ENCODE data around the gene GRAPL.
"Not testable (repeated sequence)": the region's sequence is repeated elsewhere in the genome, so short reads cannot be mapped to it uniquely, and the experiment has no call there.

The GRAPL gene

DNA sequence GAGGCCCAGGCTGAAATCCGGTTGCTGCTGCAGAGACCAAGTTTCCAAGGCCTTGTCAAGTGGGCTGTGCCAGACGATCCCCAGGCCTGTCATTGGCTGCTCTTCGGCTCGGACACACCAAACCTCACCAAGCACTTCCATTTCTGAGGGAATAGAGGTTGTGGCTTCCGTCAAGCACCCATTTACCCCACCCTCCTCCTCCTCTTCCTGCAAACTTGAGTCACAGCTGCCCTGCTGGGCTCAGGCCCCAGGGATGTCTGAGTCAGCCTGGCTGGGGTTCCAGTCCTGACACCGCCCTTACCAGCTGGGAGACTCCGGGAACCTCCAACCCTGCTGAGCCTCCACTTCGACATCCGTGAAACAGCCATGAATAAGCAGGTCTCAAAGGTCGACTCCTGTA is 31.1 kb downstream of the GRAPL start:
- H3K27me3 Mint-ChIP-seq; H3K4me1 Mint-ChIP-seq (ENCODE audit: low read depth); H3K4me3 Mint-ChIP-seq; H3K27ac Mint-ChIP-seq; H3K9me3 Mint-ChIP-seq; H3K36me3 Mint-ChIP-seq (ENCODE audit: low read depth): not testable (repeated sequence)

DNA sequence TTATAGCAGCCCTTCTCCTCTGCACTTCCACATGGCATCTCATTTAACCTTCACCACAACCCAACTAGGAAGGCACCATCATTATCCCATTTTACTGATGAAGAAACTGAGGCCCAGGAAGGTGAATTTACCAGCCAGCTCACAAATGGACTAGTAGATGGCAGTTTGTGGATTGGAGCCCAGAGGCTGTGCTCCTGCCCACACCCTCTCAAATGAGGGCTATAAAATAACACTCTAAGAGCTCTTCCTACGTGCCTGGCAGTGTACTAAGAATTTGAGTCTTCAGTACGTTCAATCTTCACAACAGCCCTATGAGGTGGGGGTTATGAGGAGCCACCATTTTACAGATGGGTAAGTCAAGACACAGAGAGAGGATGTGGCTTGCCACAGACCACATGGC is 31.5 kb downstream of the GRAPL start:
- H3K36me3 Mint-ChIP-seq (ENCODE audit: low read depth); H3K9me3 Mint-ChIP-seq; H3K4me1 Mint-ChIP-seq (ENCODE audit: low read depth); H3K27me3 Mint-ChIP-seq; H3K4me3 Mint-ChIP-seq; H3K27ac Mint-ChIP-seq: not testable (repeated sequence)

DNA sequence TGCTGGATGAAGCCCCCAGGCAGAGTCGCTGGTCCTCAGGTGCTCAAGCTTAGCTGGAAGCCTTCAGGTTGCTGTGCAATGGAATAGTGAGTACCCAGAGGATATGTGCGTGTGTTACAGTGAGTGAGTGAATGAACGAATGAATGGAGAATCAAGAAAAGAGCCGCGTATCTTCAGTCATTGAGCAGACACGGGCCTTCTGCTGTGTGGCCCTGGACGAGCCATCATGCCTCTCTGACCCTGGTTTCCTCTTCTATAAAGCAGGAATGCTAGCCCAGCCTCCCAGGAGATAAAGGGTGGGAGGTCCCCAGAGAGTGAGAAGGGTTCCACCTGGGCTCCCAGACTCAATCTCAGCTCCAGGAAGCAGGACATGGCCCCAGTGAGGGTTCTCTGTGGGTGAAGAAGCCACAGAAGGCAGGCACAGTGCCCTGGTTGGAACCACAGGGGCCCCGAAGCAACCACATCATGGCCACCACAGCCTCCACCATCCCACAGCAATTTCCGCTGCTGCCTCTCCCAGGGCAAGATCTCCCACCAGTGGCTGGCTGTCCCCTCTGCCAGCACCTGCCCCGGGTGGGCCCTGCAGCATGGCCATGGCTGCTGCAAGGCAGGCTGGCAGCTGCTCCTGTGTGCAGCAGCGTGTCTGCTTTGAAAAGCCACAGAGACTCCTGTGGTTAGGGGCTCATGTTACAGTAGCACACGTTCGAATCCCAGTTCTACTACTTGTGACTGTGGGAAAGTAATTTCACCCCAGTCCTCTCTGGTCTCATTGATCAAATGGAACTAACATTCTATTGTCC is 34.1 kb downstream of the GRAPL start:
- not testable (repeated sequence) for H3K27ac Mint-ChIP-seq; H3K4me1 Mint-ChIP-seq (ENCODE audit: low read depth); H3K36me3 Mint-ChIP-seq (ENCODE audit: low read depth); H3K27me3 Mint-ChIP-seq; H3K9me3 Mint-ChIP-seq; H3K4me3 Mint-ChIP-seq

DNA sequence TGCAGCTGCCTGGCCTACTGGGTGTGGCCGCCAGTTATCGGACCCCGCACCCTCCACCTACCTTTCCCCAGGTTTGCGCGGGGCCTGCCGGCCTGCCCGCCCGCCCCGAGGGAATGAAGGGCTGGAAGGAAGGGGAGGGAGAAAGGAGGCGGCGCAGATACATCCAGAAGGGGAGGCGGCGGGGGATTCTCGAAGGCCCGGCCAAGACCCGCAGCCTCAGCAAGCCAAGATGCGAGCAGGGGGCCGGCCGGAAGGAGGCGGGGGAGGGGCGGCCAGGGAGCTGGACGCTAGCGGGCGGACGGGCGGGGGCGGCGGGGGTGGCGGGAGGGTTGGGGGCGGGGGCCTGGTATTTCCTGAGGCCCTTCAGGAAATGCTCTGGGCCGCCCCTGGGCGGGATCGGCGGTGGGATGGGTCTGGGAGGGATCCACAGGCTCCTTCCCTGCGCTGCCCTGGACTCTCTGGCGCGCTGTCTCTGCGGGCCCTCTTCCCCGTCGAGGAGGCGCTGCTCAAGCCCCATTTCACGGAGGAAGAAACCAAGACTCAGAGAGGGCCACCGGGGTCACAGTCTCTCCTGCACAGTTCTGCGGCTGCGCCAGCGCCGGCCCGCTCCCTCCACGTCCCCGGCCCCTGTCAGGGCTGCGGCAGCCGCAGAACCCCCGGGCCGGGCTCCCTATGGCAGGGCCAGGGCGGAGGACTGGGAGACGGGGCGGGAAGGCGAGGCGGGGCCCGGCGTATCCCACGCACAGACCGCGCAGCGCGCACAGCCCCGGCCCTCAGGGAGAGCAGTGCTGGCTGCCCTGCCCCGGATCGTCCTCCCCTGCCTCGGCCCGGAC is 35.2 kb downstream of the GRAPL start:
- not testable (repeated sequence) for H3K36me3 Mint-ChIP-seq (ENCODE audit: low read depth); H3K4me1 Mint-ChIP-seq (ENCODE audit: low read depth); H3K9me3 Mint-ChIP-seq; H3K4me3 Mint-ChIP-seq; H3K27me3 Mint-ChIP-seq; H3K27ac Mint-ChIP-seq

DNA sequence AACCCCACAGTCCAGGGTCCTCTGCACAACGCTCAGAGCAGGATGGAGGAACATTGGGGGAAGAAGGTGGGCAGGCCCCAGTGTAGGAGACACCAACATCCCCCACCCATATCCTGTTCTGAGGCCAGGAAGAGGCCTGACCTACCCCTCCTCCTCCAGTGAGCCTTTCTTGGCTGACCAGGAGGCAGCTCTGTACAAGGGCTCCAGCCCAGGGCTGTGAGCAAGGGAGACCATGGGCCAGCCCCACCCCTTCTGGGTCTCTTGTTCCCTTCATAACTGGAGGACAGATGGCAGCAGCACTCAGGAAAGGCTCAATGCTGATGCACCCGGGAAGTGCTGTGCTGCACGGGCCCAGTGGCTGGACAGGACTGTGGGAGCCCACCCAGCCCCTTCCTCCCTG is 47.0 kb downstream of the GRAPL start:
- H3K9me3 Mint-ChIP-seq; H3K36me3 Mint-ChIP-seq (ENCODE audit: low read depth); H3K27me3 Mint-ChIP-seq; H3K4me3 Mint-ChIP-seq; H3K4me1 Mint-ChIP-seq (ENCODE audit: low read depth); H3K27ac Mint-ChIP-seq: not testable (repeated sequence)

DNA sequence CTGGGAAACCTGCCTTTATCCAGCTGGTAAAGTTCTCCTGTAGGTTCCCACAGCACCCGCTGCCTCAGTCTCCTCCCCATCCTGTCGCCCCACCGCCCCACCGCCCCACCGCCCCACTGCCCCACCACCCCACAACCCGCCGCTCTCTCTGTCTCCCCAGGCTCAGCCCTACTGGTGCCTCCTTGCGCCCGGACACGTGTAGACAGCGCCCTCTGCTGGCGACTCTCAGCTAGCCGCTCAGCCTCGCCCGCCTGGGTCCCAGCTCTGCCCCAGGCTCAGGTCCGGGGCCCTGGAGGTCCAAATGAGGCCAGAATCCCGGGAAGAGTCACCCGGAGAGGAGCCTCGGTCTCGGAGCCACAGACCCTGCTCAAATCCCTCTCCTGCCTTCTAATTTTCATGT is 48.0 kb downstream of the GRAPL start:
- H3K9me3 Mint-ChIP-seq; H3K36me3 Mint-ChIP-seq (ENCODE audit: low read depth): not testable (repeated sequence)

DNA sequence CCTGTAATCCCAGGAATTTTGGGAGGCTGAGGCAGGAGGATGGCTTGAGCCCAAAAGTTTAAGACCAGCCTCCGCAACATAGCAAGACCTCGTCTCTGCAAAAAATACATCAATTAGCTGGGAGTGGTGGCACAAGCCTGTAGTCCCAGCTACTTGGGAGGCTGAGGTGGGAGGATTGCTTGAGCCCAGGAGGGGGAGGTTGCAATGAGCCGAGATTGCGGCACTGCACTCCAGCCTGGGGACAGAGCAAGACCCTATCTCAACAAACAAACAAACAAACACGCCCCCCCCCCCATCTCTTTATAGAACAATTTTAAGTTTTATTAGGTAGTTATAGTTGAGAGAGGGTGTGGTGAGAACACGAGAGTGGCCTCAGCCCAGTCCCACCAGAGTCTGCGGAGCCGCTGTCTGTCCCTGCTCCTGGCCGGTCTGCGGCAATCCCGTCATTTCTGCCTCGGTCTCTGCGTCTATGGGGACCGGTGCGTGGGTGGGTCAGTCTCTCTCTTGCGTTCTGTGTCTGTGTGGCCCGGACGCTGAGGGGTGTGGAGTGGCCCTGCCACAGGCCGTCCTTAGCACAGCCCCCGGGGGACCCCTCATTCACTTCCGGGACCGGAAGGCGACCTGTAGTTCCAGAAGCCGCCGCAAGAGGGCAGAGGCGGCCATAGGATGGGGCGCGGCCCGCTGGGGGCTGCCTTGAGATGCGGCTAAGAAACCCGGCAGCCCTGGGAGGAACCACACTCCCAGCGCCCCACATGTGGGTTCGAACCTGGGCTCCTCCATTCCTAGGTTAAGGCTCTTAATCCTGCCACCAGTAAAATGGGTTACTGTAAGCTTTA is 53.9 kb downstream of the GRAPL start:
- not testable (repeated sequence) for H3K4me1 Mint-ChIP-seq (ENCODE audit: low read depth); H3K27me3 Mint-ChIP-seq; H3K4me3 Mint-ChIP-seq; H3K36me3 Mint-ChIP-seq (ENCODE audit: low read depth); H3K27ac Mint-ChIP-seq; H3K9me3 Mint-ChIP-seq

More for the DNA sequence above, 48.0 kb downstream of the GRAPL start:
- not testable (repeated sequence) for H3K27ac Mint-ChIP-seq; H3K27me3 Mint-ChIP-seq; H3K4me1 Mint-ChIP-seq (ENCODE audit: low read depth); H3K4me3 Mint-ChIP-seq

DNA sequence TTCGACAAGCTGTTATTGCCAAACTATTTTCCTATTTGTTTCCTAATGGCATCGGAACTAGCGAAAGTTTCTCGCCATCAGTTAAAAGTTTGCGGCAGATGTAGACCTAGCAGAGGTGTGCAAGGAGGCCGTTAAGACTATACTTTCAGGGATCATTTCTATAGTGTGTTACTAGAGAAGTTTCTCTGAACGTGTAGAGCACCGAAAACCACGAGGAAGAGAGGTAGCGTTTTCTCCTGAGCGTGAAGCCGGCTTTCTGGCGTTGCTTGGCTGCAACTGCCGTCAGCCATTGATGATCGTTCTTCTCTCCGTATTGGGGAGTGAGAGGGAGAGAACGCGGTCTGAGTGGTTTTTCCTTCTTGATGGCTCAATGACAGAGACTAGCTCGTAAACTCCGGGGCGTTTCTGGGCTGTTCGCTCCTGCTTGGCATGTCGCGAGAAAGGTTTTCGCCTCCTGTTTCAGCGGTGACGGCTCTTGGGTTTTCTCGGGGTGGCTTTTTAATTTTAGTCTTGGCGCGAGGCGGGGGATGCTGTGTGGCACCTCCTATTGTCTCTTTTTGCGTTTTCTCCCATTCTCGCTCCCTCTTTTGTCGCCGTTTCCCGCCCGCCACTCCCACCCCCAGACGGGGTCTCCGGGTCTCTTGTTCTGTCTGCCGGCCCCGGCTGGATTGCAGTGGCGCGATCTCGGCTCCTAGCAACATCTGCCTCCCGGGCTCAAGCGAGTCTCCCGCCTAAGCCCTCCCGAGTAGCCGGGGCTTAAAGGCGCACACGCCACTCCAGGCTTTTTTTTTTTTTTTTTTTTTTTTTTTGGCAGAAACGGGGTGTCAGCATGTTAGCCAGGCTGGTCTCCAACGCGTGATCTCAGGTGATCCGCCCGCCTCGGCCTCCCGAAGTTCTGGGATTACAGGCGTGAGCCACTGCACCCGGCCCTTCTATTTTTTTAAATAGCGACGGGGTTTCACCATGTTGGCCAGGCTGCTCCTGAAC is 60.8 kb downstream of the GRAPL start:
- not testable (repeated sequence) for H3K27ac Mint-ChIP-seq

DNA sequence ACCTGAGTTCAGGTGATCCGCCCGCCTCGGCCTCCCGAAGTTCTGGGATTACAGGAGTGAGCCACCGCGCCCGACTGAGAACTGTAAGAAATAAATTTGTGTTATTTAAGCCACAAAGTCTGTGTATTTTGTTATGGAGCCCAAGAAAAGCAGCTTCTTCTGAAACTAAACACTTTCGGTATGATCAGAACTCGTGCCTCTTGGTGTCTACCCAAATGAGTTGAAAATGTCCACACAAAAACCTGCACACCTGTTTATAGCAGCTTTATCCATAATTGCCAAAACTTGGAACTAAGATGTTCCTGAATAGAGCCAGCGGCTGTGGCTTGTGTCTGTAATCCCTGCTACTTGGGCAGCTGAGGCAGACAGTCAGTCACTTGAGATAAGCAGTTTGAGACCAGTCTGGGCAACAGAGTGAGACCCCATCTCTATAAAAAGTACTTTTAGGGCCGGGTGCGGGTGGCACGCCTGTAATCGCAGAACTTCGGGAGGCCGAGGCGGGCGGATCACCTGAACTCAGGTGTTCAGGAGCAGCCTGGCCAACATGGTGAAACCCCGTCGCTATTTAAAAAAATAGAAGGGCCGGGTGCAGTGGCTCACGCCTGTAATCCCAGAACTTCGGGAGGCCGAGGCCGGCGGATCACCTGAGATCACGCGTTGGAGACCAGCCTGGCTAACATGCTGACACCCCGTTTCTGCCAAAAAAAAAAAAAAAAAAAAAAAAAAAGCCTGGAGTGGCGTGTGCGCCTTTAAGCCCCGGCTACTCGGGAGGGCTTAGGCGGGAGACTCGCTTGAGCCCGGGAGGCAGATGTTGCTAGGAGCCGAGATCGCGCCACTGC is 61.7 kb downstream of the GRAPL start:
- not testable (repeated sequence) for H3K4me3 Mint-ChIP-seq; H3K36me3 Mint-ChIP-seq (ENCODE audit: low read depth); H3K27ac Mint-ChIP-seq; H3K27me3 Mint-ChIP-seq; H3K4me1 Mint-ChIP-seq (ENCODE audit: low read depth); H3K9me3 Mint-ChIP-seq

More for the DNA sequence above, 60.8 kb downstream of the GRAPL start:
- H3K27me3 Mint-ChIP-seq; H3K4me1 Mint-ChIP-seq (ENCODE audit: low read depth); H3K36me3 Mint-ChIP-seq (ENCODE audit: low read depth); H3K9me3 Mint-ChIP-seq; H3K4me3 Mint-ChIP-seq: not testable (repeated sequence)

DNA sequence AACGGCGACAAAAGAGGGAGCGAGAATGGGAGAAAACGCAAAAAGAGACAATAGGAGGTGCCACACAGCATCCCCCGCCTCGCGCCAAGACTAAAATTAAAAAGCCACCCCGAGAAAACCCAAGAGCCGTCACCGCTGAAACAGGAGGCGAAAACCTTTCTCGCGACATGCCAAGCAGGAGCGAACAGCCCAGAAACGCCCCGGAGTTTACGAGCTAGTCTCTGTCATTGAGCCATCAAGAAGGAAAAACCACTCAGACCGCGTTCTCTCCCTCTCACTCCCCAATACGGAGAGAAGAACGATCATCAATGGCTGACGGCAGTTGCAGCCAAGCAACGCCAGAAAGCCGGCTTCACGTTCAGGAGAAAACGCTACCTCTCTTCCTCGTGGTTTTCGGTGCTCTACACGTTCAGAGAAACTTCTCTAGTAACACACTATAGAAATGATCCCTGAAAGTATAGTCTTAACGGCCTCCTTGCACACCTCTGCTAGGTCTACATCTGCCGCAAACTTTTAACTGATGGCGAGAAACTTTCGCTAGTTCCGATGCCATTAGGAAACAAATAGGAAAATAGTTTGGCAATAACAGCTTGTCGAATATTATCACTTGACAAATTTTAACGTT is 62.5 kb downstream of the GRAPL start:
- not testable (repeated sequence) for H3K9me3 Mint-ChIP-seq

DNA sequence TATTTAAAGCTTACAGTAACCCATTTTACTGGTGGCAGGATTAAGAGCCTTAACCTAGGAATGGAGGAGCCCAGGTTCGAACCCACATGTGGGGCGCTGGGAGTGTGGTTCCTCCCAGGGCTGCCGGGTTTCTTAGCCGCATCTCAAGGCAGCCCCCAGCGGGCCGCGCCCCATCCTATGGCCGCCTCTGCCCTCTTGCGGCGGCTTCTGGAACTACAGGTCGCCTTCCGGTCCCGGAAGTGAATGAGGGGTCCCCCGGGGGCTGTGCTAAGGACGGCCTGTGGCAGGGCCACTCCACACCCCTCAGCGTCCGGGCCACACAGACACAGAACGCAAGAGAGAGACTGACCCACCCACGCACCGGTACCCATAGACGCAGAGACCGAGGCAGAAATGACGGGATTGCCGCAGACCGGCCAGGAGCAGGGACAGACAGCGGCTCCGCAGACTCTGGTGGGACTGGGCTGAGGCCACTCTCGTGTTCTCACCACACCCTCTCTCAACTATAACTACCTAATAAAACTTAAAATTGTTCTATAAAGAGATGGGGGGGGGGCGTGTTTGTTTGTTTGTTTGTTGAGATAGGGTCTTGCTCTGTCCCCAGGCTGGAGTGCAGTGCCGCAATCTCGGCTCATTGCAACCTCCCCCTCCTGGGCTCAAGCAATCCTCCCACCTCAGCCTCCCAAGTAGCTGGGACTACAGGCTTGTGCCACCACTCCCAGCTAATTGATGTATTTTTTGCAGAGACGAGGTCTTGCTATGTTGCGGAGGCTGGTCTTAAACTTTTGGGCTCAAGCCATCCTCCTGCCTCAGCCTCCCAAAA is 69.2 kb downstream of the GRAPL start:
- H3K27me3 Mint-ChIP-seq; H3K4me1 Mint-ChIP-seq (ENCODE audit: low read depth); H3K36me3 Mint-ChIP-seq (ENCODE audit: low read depth); H3K27ac Mint-ChIP-seq; H3K9me3 Mint-ChIP-seq; H3K4me3 Mint-ChIP-seq: not testable (repeated sequence)

More for the DNA sequence above, 62.5 kb downstream of the GRAPL start:
- H3K4me3 Mint-ChIP-seq; H3K27me3 Mint-ChIP-seq; H3K4me1 Mint-ChIP-seq (ENCODE audit: low read depth); H3K27ac Mint-ChIP-seq; H3K36me3 Mint-ChIP-seq (ENCODE audit: low read depth): not testable (repeated sequence)

DNA sequence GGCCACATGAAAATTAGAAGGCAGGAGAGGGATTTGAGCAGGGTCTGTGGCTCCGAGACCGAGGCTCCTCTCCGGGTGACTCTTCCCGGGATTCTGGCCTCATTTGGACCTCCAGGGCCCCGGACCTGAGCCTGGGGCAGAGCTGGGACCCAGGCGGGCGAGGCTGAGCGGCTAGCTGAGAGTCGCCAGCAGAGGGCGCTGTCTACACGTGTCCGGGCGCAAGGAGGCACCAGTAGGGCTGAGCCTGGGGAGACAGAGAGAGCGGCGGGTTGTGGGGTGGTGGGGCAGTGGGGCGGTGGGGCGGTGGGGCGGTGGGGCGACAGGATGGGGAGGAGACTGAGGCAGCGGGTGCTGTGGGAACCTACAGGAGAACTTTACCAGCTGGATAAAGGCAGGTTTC is 75.1 kb downstream of the GRAPL start:
- not testable (repeated sequence) for H3K9me3 Mint-ChIP-seq; H3K27ac Mint-ChIP-seq; H3K4me1 Mint-ChIP-seq (ENCODE audit: low read depth); H3K4me3 Mint-ChIP-seq; H3K27me3 Mint-ChIP-seq; H3K36me3 Mint-ChIP-seq (ENCODE audit: low read depth)

DNA sequence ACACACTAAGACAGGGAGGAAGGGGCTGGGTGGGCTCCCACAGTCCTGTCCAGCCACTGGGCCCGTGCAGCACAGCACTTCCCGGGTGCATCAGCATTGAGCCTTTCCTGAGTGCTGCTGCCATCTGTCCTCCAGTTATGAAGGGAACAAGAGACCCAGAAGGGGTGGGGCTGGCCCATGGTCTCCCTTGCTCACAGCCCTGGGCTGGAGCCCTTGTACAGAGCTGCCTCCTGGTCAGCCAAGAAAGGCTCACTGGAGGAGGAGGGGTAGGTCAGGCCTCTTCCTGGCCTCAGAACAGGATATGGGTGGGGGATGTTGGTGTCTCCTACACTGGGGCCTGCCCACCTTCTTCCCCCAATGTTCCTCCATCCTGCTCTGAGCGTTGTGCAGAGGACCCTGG is 76.0 kb downstream of the GRAPL start:
- not testable (repeated sequence) for H3K36me3 Mint-ChIP-seq (ENCODE audit: low read depth); H3K27me3 Mint-ChIP-seq; H3K4me3 Mint-ChIP-seq; H3K9me3 Mint-ChIP-seq; H3K27ac Mint-ChIP-seq; H3K4me1 Mint-ChIP-seq (ENCODE audit: low read depth)
